COR-L47 (cell line): Measurements from ENCODE around the gene RTN4RL1.

Source experiments
- DNase-seq: peaks from one replicate; lab custom pipeline; 2025; lab: John Stamatoyannopoulos, UW

Gene RTN4RL1, protein sequence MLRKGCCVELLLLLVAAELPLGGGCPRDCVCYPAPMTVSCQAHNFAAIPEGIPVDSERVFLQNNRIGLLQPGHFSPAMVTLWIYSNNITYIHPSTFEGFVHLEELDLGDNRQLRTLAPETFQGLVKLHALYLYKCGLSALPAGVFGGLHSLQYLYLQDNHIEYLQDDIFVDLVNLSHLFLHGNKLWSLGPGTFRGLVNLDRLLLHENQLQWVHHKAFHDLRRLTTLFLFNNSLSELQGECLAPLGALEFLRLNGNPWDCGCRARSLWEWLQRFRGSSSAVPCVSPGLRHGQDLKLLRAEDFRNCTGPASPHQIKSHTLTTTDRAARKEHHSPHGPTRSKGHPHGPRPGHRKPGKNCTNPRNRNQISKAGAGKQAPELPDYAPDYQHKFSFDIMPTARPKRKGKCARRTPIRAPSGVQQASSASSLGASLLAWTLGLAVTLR

DNA sequence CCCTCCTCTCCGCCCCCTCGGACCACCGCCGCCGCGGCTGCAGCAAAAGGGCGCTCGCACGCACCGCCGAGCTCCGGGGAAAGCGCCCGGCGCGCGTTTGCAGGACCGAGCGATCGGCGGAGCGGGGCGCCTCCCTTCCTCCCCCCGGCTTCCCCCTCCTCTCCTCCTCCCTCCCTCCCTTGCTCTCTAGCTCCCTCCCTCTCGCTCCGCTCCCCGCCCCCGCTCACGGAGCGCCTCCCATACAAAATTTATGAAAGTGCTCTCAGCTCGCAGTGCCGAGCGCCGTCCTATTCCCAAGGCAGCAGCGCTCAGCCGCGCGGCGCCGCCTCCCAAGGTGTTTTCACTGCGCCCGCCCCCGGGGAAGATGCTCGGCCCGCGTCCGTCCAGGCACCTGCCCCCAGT is at the start of gene RTN4RL1:
Gene RTN4RL1, minus strand, starts transcription at position 115 of the 402 bp plus-strand sequence. CDS start 469 bp downstream, outside the sequence.
- DNase-seq, result no peak

GRCh38 chr17:2074919-2075318 is 49.8 kb upstream of the RTN4RL1 start:
- DNase-seq, result no peak

DNA sequence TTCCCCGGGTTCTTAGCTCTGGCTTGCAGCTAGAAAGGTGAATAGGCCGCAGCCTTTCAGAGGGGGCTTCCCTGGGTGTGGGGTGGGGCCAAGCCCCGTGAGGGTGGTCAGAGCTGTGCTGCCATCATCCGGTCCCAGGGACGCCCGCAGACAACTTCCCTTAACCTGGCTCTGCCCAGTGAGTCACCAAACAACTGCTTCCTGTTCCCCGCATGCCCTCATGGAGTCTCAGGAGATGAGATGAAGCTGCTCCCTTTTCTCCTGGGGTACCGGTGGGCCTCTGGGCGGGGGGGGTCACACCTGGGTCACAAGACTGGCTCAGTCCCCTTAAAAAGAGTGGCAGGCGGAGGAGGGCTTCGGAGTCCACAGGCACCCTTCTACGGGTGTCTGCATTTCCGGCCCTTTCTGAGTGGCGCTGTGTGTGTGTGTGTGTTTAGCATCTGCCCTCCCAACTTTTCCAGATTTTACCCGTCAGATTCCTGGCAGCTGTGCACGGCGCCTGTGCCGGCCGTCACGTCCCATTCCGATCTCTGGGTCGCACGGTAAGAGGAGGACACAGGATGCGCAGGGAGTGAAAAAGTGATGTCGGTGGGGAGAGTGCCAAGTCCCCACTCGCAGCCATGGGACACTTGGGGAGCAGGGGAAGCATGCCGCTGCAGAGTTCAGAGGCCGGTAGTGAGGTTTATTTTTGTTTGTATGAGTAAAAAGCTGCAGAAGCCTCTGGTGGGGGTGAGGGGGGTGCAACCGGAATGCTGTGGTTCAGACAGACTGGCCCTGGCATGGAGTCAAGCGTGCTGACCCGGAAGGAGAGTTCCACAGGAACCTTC is 46.5 kb upstream of the RTN4RL1 start:
- DNase-seq, result no peak

DNA sequence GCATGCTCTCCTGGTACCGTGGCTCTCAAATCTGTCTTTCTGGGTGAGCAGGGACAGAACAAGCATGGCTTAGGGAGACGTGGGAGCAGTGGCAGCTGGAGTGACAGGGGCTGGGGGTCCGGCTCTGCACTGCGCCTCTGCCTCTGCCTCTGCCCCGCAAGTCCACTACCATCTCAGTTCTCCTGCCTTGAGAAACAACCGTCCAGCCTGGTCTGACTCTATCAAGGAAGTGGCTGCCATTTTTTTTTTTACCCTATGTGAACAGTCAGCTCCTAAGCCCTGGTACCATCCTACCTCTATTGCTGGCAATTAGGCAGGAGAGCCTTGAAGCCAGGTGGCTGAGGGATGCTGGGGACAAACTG is 45.9 kb upstream of the RTN4RL1 start:
- no peak for DNase-seq

DNA sequence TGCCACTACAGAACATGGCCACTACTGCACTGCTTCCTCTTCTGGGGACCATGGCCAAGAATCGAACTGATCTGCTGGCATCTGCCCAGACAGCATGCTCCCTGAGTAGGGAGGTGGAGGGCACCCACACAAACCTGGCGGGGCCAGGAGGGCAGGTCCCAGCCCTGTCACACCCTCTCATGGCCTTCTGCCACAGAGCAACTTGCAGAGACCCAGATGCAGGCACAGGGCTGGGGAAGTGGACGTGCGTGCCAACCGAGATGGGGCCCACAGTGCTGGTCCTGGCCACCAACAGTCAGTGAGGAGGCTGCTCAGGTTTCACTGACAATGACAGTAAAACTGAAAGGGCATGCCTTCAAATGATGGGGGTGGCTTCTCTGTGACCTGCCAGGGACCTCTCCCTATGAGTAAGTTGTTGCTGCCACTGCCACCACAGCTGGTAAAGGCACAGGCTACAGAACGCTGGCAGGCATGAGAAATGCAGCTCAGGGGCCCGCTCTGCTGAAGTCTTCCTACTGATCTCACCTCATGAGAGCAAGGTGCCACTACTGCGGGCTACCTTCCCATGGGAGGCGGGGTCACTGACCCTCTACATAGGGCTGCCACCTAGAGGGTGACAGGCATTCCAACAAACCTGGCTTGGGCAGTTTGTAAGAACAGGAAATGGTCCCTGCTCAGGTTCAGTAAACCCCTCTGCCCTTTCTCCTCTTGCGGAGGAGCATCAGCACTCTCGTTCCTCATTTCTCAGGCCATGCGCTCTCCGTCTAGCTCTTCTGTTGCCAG is 45.3 kb upstream of the RTN4RL1 start:
- DNase-seq, result no peak

DNA sequence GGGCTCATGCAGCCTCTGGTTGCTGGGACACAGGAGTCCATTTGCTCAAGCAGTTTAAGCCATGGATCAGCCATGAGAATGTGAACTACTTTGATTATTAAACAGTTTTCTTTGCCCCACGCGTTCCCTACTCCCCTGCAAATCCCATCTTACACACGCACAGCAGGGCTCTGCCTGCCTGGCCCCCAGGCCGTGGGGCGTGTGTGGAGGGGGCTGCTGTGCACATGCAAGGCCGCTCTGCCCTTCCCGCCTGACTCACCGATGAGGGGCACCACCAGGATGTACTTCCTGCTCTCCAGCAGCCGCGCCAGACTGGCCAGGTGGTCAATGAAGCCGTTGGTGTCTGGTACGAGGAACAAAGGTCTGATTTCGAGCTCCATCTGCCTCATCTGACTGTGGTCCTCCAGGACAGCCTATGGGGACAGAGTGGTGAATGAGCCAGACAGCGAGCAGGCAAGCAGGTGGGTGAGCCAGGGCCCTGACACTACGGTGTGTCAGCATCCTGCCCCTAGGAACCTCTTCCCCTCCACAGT is 43.5 kb upstream of the RTN4RL1 start:
- DNase-seq, result no peak

GRCh38 chr17:2068031-2068518 is 42.9 kb upstream of the RTN4RL1 start:
- no peak for DNase-seq

GRCh38 chr17:2067608-2068024 is 42.5 kb upstream of the RTN4RL1 start:
- DNase-seq, result no peak

GRCh38 chr17:2067048-2067561 is 42.0 kb upstream of the RTN4RL1 start:
- DNase-seq, result no peak

GRCh38 chr17:2065949-2066400 is 40.8 kb upstream of the RTN4RL1 start:
- no peak for DNase-seq

DNA sequence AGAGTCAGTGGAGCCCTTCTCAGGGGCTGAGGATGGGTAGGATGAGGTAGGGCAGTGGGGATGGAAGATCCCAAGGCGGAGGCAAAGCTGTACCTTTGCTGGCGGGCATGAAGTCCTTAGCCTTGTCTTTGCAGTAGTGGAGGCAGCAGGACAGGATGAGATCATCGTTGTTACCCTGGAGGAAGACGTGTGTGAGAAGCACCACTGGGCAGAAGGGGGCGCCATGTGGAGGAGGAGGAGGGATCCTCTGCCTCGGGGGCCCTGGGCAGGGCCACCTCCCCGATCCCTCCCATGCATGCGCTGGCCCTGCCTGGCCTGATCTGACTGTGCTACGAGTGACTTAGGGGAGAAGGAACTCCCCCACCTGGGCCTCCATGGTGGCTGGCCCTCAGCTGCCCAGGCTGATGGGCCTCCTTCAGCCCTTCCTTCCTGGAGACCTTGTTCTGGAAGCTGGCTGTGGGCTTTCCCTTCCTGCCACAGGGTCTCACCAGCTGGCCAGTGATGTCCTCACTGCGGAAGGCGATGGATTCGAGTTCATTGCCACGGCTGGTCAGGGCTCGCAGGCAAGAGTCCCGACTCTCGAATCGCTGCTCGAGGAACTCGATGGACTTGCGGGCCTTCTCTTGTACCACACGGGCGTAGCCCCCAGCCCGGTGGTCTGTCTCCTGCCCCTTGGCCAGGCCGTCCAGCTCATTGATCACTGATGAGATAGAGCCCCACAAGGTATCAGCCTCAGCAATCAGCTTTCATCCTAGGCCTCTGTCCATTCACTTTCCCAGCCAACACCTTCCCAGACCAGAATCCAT is 40.0 kb upstream of the RTN4RL1 start:
- DNase-seq, result no peak

DNA sequence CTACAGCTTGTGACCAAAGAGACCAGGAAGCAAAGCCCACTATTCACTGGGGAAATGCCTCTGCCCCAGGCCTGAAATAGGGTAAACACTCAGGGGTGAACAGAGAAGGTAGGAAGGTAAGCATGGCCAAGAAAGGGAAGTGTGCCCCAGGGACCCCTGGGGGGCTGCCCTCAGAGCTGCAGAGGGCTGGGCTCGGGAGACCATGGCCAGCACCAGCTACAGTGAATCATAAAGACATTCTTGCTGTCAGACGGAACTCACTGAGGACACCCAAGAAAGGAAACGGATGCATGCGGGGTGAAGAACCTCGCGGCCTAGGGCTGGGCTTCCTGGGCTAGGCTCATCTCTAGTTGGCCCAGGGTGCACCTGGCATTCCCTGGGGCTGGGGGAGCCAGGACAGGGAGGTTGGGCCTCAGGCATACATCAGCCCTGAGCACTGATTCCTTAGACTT is 39.4 kb upstream of the RTN4RL1 start:
- no peak for DNase-seq

GRCh38 chr17:2064147-2064489 is 39.0 kb upstream of the RTN4RL1 start:
- no peak for DNase-seq

- DNase-seq, result no peak
Observed at GRCh38 chr17:2063261-2064146, 38.4 kb upstream of the RTN4RL1 start.

GRCh38 chr17:2062571-2063183 is 37.5 kb upstream of the RTN4RL1 start:
- DNase-seq, result no peak

GRCh38 chr17:2061441-2061958 is 36.4 kb upstream of the RTN4RL1 start:
- DNase-seq, result no peak

- no peak for DNase-seq
Observed at GRCh38 chr17:2060681-2061440, 35.7 kb upstream of the RTN4RL1 start.

GRCh38 chr17:2060385-2060658 is 35.2 kb upstream of the RTN4RL1 start:
- DNase-seq, result no peak
